DMS114 treated with DMSO at 0.1 percent for 48 hours (cell line): ENCODE results near the gene DUSP3.

Experiments
- DNase-seq: peaks from one replicate; lab custom pipeline; 2025; ENCODE audit not compliant: unreplicated experiment; lab: John Stamatoyannopoulos, UW

The DUSP3 gene

DNA sequence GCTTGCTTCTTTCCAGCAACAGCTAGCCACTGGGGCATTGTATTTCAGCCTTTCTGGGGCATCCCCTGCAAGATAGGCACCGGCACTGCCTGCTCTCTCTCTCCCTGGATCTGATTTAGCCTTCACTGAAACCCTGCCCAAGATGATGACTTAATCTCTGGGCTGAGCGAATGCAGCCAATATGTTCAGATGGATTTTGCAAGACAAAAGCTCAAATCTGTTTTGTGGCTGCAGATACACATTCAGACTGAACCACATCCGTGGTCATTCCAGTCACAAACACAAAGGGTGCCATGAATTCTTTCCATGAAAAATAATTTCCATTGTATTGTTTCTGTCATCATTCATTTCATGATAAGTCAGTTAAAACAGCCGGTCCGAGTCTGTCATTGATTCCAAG, 44.4 kb downstream of the DUSP3 start:
- no peak for DNase-seq

DNA sequence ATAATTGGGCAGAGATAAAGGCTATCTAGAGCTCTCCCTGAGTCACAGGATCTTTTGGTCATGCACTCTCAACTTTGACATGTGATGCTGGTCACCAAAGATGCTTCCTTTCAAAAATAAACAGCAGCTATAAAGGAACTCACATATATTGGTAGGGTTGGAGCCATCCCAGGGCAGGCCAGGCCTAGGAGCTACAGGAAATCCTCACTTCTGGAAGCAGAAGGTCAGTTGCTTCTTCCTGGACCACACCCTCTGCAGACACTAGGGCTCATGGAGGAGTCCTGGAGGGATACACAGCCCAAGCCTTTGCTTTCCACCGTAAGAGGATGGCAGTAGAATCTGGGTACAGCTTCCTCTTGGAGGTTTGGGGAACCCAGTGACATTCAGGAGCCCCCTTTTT, 44.8 kb downstream of the DUSP3 start:
- DNase-seq: no peak

DNA sequence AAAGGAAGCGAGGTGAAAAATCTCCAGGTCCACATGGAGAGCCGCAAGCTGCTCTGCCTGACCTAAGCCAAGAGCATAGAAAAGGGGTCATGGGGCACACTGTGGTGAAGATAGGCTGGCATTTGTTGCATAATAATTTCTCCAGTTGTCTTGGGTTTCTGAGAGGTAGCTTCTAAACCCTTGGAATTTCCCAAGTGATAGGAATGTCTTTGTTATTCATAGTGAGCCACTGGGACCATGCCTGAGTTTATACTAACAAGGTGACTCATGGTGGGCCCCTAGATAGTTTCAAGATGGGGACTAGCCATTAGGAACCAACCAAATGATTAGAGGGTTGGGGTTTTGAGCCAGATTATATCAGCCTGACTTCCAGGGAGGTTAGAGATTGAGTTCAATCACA, 45.8 kb downstream of the DUSP3 start:
- DNase-seq: no peak

DNA sequence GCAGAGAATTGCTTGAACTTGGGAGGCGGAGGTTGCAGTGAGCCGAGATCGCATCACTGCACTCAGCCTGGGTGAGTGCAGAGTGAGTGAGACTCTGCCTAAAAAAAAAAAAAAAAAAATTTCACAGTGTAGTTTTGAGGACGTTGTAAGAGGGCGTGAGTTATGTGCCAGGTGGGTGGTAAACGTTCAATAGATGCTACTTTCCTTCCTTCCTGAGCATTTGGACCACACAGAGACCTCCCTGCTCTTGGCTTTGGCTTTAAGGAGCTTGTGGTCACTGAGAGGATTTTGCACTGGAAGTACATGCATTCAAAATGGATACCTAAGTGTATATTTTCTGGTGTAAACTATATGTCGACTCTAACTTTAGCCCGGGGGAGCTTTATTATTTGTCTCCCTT, 50.7 kb downstream of the DUSP3 start:
- no peak for DNase-seq

DNA sequence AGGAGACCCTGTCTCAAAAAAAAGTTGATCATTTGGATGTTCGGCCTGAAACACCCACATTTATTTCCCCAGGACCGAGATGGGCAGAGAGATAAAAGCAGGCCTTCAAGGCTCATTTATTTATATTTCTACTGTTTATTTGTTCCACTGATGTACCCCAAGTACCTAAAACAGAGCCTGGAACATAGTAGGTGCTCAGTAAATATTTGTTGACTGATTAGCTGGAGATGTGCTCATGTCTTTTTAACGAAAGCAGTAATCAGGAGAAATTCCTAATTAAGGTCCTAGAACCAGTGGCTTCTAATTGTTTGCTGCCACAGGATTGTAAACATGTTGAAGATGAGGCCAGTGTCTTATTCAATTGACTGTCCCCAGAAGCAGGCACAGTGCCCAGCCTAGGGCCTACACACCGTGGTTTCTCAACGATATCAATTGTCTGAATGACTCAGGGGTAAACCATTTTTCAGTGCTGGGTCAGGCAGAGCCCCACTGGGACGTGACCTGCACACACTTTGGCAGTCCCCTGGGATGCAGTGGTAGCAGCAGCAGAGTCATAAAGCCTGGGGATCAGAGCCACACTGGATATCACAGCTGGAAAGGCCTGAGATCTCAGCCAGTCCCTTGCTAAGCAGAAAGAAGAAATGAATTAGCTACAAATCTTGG, 54.9 kb downstream of the DUSP3 start:
- no peak for DNase-seq

DNA sequence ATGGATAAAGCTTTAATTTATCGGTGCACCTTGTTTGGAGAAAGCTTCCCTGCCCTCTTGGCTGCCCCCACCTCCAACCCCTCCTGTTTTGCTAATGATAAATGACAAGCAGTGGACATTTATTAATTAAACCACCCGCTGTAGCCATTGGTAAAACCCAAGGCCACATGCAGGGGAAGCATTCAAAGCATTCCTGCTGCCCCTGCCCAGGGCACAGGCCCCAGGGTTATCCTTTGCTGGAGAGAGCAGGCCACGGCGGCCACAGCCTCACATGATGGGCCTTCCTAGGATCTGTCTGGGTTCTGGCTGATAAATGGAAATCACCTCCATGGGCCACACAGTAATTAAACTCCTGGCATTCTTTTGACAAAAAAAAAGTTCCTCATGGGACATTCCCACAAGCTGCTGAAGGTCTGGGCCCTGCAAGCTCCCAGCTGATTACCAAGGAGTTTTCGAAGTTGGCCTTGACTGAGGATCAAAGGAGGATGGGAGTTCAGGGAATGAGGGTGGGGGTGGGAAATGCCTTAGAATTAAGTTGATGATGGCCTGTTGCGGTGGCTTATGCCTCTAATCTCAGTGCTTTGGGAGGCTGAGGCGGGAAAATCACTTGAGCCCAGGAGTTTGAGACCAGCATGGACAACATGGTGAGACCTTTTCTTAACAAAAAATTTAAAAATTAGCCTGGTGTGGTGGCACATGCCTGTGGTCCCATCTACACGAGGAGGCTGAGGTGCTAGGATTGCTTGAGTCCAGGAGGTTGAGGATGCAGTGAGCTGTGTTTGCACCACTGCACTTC, 55.7 kb downstream of the DUSP3 start:
- DNase-seq: no peak

DNA sequence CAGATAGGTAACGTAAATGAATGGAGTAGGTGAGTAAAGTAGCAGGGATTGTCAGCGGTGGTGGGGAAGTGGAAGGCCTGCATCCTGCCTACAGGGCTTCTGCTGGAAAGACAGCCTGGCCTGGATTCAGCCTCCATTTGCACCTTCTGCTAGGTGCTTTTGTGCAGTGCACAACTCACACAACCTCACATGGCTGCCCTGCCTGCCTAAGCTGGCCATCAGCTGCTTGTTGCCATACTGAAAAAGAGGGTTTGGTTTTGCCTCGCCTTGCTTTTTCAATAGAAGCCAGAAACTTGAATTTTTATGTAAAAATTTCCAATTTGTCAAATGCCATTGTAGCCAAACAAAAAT, 56.5 kb downstream of the DUSP3 start:
- no peak for DNase-seq

DNA sequence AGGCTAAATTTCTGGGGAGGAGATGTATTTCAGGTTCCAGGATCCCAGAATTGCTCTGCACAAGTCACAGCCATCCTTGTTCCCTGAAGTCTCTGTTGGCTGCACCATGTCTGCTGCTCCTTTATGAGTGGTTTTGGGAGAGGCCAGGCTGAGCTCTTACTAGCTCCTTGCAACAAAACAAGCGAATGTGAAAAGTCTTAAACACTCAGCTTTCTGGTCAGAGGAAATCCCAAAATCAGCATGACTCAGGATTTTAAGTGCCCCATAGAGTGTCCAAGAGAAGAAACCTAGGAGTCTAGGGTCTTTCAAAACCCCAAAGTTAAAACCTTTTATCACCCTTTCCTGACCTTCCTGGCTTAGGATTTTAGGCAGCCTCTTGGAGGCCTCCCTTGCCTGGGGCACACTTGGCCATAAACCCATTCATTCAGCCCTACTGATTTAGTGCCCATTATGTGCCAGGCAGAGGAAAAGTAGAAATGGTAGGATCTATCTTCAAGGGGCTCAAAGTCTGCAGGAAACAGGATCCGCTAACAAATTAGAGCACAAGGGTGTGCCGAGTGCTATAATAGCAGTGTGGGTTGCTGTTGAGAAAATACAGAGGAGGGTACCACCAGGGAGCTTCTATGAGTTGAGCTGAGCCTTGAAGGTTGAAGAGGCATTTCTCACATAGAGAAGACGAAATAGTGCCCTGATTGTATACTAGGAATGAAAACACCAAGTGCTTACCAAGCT, 57.1 kb downstream of the DUSP3 start:
- no peak for DNase-seq

DNA sequence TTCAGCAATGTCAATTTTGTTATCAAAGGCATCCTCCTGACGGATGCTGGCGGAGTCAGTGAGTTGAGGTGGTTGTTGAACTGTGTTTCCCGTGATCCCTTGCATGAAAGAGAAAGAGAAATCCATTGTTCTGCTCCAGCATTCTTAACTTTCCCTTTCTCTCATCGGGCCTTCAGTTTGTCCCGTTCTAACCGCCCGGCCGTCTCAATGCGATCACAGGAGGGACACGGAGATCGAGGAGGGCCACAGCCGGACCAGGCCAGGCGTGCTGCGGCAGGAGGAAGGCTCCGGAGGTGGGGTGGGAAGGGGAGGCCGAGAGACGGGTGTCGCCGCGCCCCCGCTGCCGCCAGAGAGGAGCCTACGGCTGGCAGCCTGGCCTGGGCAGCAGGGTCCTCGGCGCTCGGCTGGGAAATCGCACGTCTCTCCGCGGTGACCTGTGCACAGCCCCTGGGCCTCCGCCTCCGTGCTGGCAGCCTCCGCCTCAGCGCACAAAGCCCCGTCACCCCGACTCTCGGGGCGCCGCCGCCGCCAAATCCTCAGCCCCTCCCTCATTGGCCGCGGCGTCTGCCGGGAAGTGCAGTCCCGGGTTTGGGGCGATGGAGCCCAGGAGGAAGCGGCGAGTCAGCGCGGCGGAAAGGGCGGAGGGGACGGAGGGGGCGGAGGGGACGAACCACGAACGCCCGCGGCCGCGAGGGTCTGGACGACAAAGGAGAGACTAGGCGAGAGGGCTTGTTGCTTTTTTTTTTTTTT, 58.3 kb downstream of the DUSP3 start:
- DNase-seq: peak; percentile 29

DNA sequence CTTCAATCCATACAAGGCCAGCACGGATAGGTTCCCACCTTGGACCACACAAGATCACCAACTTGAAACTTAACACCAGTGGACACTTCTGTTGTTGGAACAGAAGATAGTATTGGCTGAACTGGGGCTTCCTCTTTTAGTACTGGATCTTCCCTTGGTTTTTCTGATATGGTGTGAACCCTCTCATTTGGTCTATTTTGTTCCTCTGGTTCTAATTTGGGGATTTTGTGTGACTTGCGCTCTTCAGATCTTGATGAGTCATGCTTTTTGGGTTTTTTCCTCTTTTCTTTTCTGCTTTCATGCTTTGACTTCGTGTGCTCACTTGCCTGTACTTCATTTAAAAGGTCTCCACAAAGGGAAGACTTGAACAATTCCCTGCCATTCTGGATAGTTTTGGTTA, 59.2 kb downstream of the DUSP3 start:
- DNase-seq: no peak

DNA sequence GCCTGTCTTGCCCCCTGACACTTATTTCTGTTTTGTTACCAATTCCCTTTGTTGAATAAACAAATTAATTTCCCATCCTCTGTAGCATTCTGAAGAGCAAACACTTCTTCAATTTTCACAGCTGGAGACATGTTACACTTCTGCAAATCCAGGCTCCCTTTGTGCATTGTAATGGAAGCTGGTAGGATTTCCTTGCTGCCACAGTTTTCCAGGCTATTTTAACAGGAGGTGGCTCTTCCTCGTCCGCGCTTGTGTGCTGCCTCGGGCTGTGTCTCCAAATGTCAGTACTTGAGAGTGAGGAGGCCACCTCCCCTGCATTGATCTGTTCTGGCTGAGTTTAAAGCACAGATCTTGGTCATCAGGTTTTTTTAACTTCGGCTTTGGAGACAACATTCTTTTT, 60.2 kb downstream of the DUSP3 start:
- DNase-seq: no peak

DNA sequence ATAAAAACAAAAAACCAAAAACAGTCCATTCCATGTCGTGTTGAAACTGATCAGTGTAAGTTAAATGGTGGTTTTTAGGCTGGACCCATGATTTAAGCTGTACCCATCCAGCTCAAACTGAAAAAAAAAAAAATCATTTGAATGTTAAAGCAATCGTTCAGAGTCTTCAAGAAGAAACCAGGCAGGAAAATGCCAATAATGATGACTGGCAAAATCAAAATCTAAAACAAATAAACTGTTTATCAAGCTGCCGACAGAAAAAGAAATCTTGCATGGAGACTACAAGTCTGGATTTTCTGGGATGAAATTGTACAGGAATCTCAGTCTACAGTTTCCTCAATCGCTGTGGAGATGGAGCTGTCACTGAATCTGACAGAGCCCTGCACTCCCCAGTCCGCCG, 60.9 kb downstream of the DUSP3 start:
- no peak for DNase-seq
